NCI-H146 treated with DMSO at 0.1 percent for 48 hours (cell line): Measurements from ENCODE around the gene OOSP3.
"Not testable (repeated sequence)": the region's sequence is repeated elsewhere in the genome, so short reads cannot be mapped to it uniquely, and the experiment has no call there.

Experiments used
- DNase-seq: peaks from one replicate; lab custom pipeline; 2025; ENCODE audit not compliant: unreplicated experiment; lab: John Stamatoyannopoulos, UW

OOSP3 gene

GRCh38 chr11:59875856-59876519, 2.6 kb upstream of the OOSP3 start:
- DNase-seq = no peak

- no peak for DNase-seq
Measured at GRCh38 chr11:59877325-59877724, 1.3 kb upstream of the OOSP3 start.

- no peak for DNase-seq
Measured at GRCh38 chr11:59877784-59878183, 798 bp upstream of the OOSP3 start.

GRCh38 chr11:59879567-59879966, 985 bp downstream of the OOSP3 start:
- no peak for DNase-seq

- DNase-seq = no peak
Measured at GRCh38 chr11:59883597-59883996, 5.0 kb downstream of the OOSP3 start.

- not testable (repeated sequence) for DNase-seq
Measured at GRCh38 chr11:59887156-59887555, 8.6 kb downstream of the OOSP3 start.

GRCh38 chr11:59891781-59892181, 13.2 kb downstream of the OOSP3 start:
- DNase-seq = no peak

- DNase-seq = no peak
Measured at GRCh38 chr11:59894616-59895015, 16.0 kb downstream of the OOSP3 start.

GRCh38 chr11:59898046-59898445, 19.5 kb downstream of the OOSP3 start:
- no peak for DNase-seq

- DNase-seq = no peak
Measured at GRCh38 chr11:59898650-59899049, 20.1 kb downstream of the OOSP3 start.

GRCh38 chr11:59899532-59899931, 20.9 kb downstream of the OOSP3 start:
- DNase-seq = no peak

- DNase-seq = no peak
Measured at GRCh38 chr11:59900366-59901126, 22.0 kb downstream of the OOSP3 start.

GRCh38 chr11:59901306-59901705, 22.7 kb downstream of the OOSP3 start:
- no peak for DNase-seq

GRCh38 chr11:59903569-59903968, 25.0 kb downstream of the OOSP3 start:
- not testable (repeated sequence) for DNase-seq

- no peak for DNase-seq
Measured at GRCh38 chr11:59918480-59918879, 39.9 kb downstream of the OOSP3 start.

- DNase-seq = peak; percentile 3
Measured at GRCh38 chr11:59918987-59919589, 40.5 kb downstream of the OOSP3 start.

GRCh38 chr11:59923813-59924212, 45.2 kb downstream of the OOSP3 start:
- no peak for DNase-seq

- no peak for DNase-seq
Measured at GRCh38 chr11:59931688-59932087, 53.1 kb downstream of the OOSP3 start.

- DNase-seq = no peak
Measured at GRCh38 chr11:59938132-59938531, 59.5 kb downstream of the OOSP3 start, which contains the start of gene OOSP1. Gene OOSP1 (plus strand): TSS chr11:59938432. CDS start chr11:59938455, 23 bp downstream.

GRCh38 chr11:59938718-59939117, 60.1 kb downstream of the OOSP3 start:
- DNase-seq = no peak

- no peak for DNase-seq
Measured at GRCh38 chr11:59939482-59939881, 60.9 kb downstream of the OOSP3 start.

- DNase-seq = no peak
Measured at GRCh38 chr11:59941091-59941490, 62.5 kb downstream of the OOSP3 start.
